SKM-1 treated with dmso at 0.1 percent for 144 hours (cell line): Measurements from ENCODE around the gene TMOD4.

ENCODE experiments used
- DNase-seq: peaks from one replicate; lab custom pipeline; 2025; ENCODE audit not compliant: unreplicated experiment; lab: John Stamatoyannopoulos, UW

TMOD4 gene

GRCh38 chr1:151176514-151177045 lies 799 bp upstream of the TMOD4 start:
- no peak for DNase-seq

DNA sequence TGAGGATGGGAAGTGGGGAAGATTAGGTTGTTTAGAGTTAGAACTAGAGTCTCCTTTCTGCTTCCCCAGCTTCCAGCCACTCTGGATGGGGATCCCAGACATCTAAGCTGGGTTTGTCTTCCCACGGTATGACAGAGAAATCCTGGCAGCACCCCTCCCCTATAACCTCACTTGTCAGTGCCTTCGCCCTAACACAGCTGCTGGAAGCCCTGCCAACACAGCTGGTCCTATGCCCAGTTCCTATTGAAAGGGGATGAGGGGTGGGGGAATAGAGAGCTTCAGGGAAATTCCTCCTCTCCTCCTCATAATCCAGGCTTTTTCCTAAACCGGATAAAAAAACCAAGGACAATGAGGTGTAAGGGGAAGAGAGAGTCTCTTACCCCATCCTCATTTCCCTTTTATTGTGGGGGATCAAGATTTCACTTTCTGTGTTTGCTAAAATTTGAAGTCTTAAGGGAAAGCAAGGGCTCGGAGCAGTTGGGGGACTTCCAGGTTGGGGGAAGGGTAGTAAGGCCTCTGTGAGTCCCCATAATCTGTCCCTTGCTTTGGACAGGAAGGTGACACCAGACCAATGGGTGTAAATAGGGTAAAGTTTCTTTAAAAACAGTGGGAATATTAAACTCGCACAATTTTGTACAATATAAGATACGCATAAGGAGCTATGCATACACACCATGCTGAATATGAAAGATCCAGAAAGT lies 590 bp downstream of the TMOD4 start:
- no peak for DNase-seq

DNA sequence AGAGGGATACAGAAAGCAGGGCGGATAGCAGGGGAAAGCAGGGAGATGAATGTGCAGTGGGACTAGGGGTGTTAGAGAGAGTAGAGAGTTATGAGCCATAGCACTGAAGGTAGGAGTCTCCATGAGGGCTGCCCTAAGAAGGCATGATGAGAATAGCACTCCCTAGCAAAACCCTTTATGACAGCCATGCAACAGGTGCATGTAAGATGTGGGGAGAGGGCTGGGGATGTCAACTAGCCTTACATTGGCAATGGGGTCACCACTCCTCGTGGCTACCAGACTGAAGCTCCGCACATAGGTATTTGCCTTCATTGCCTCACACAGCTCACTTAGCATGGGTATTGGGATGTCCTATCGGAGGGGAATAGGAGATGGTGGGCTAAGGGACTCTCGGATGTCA lies 4.6 kb downstream of the TMOD4 start:
- no peak for DNase-seq

- DNase-seq: no peak
Measured at GRCh38 chr1:151167116-151167515, 8.7 kb downstream of the TMOD4 start.

- DNase-seq: no peak
Measured at GRCh38 chr1:151166505-151166956, 9.2 kb downstream of the TMOD4 start.

- DNase-seq: peak; percentile 100
Measured at GRCh38 chr1:151165738-151166504, 9.9 kb downstream of the TMOD4 start, which contains the start of the genes LYSMD1 and SCNM1. TSS of gene LYSMD1 (minus strand) at chr1:151165902. CDS start at chr1:151165258, 644 bp downstream. TSS of gene SCNM1 (plus strand) at chr1:151166144. CDS start at chr1:151166153, 9 bp downstream.

DNA sequence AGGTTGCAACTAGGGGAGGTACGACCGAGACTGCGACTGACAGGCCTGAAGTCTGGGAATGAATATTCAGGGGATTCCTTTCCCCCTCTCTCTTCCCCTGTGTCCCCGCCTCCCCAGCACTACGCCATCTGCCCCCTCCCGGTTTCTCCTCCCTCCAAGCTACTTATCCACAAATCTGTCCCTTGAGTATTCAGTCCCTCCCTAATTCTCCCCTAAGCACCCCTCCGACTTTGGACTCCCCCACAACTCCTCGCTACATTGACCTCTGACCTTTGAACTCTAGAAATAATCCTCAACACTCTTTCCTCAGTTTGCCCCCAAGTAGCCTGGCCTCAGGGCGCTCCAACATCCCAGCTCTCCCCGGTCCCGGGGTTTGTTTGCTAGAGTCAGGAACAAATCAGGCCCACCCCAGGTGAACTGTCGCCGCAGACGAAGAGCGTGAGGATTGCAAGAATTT lies 10.5 kb downstream of the TMOD4 start:
- DNase-seq: no peak

GRCh38 chr1:151164732-151165280 lies 11.0 kb downstream of the TMOD4 start:
- DNase-seq: no peak

- no peak for DNase-seq
Measured at GRCh38 chr1:151159373-151159772, 16.4 kb downstream of the TMOD4 start.

- DNase-seq: peak; percentile 53
Measured at GRCh38 chr1:151158751-151159251, 17.0 kb downstream of the TMOD4 start.

GRCh38 chr1:151158326-151158725 lies 17.5 kb downstream of the TMOD4 start:
- DNase-seq: peak; percentile 41

DNA sequence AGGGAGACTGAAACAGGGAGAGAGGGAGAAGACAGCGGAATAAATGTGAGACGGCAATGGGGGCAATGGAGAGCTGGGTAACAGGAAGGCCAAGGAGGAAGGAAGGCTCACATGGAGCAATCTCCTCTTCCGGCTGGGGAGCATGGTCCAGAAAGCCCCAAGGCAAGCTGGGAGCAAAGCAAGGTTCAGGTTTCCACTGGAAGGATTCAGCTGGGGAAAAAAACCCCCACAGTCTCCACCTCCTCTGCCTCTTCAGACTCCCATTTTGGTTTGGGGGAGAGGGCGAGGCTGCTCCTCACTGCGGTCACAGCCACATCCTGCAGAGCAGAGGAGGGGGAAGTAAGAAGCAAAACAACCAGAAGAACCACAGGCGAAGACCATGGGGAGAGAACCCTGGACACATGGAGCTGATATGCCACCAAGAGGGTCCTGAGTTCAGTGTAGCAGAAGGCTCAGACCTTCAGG lies 18.7 kb downstream of the TMOD4 start:
- peak; percentile 97 for DNase-seq

DNA sequence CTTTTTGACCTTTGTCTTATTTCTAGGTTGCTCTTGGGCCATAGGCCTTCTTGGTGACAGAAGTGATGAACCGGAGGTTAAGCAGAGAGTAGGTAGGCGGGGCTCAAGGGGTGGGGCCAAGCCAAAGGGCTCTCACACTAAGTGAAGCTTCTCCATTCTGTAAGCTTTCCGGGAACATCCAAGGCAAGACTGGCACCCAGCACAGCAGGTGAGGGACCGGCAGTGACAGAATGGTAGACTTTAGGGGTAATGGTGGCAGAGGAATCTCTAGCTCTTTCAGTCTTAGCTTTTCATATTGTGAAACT lies 19.3 kb downstream of the TMOD4 start, which contains the start of gene TNFAIP8L2:
Gene TNFAIP8L2, plus strand, starts transcription at position 135 of the 305 bp plus-strand sequence. CDS start 2,049 bp downstream, outside the sequence.
- DNase-seq: peak; percentile 91

- no peak for DNase-seq
Measured at GRCh38 chr1:151147665-151148064, 28.1 kb downstream of the TMOD4 start.

GRCh38 chr1:151147132-151147503 lies 28.7 kb downstream of the TMOD4 start:
- no peak for DNase-seq

DNA sequence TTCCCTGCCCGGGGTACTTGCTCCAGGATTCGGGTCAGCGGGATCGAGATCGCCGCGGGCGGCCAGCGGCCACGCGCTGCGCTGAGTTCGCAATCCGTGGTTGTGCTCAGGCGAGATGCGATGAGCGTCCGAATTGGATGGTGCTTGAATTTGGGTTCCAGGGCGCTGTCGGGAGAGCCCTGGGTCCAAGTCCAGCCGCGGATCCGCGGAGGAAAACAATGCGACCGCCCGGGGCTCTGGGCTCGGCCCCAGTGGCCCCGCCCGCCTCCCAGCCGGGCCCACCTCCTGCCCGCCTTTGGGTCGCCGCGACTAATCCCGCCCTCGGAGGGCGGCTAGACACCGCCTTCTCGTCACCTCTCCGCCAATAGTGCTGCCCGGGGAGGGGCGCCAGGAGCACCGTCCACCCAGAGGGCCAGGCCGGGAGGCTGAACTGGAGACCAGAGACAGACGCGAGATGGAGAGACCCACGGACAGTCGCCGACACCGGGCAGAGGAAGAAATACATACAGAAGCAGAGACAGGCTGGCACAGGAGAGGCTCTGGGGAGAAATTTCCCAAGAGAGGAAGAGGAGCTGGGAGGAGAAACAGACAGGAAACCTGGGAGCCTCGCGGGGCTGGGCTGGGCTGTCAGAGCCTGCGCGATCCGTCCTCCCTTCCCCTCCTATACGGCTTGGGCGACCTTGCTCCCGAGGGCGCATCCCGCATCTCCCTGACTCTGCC lies 29.2 kb downstream of the TMOD4 start, which contains the start of gene SEMA6C:
Gene SEMA6C, minus strand, starts transcription at position 220 of the 720 bp plus-strand sequence. CDS start 4,010 bp downstream, outside the sequence.
- DNase-seq: peak; percentile 96

- DNase-seq: no peak
Measured at GRCh38 chr1:151146072-151146411, 29.7 kb downstream of the TMOD4 start.

DNA sequence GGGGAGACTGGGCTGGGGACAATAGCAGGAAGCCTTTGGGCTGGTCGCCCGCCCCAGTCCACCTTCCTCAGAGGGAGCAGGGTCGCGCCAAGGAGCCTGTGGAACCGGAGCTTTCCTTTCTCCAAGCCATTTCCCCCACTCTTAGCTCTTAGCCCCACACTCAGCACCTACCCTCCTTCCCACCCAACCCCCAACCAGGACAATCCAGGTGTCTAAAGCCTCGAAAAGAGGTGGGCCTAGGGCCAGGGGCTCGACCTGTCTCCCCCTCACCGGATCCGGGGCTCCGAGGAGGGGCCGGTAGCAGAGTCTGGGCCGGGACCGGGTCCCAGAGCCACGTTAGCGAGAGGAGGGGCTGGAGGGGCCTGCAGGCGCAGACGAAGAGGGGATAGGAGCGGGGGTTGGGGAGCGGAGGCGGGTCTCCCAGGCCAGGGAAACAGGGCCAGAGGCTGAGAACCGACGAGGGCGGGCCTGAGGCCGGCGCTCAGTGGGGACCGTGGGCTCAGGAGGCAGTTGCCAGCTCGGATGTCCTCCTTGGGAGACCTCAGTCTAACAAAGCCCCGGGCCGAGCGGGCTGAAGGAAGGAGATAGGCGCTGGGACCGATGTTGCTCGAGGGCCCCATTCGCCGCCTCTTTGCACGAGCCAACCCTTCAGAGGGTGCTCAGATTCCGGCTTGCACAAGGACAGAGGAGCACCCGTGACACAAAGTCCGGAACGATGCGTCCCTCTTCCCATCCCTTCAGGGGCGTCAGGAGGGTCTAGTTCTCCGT lies 30.3 kb downstream of the TMOD4 start:
- no peak for DNase-seq

DNA sequence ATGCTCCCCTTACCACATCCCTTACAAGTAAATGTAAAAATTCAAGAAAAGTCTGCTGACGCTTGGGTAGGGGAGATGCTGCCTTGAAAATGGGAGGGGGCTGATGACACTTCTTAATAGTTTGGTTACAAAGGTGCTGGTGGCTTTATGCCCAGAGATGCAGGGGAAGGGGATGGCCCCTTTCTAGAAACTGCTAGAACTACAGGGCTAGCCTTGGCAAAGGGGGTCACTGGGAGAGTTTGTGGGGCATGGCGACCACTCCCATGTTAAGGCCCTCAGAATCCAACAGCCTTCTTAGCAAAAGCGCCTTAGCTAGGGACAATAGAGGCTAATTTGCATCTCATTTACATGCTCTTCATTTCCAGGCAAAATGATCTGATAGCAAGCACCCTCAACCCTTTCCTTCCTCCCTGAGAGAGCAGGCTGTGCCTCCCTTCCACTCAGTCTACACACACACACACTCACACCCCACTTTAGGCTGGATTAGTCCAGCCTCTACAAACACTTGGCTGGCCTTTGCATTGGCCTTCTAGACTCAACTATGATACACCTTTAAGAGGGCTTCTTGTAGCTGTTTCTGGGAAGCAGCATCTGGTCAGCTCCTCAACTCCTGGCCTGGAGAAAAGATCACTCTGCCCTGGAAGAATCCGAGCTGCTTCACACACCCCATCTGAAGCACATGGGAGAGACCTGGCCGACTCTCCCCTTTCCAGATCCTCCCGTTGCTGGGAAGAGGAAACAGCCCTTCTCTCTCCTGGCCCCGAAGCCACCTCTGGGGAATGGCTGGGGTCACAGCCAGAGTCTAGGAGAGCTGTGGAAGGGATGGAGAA lies 31.1 kb downstream of the TMOD4 start:
- no peak for DNase-seq
